ENCODE results near the gene IGF2BP3.

IGF2BP3 gene

GRCh38 chr7:23476286-23477156, 6.2 kb upstream of the IGF2BP3 start:
- Histone ChIP-seq H3K4me1 (ENCODE audit: control insufficient read depth in 1 of 2, insufficient read depth in 1 of 2, low read depth in 1 of 2, low read length in 1 of 2) (peaks cover 21 to 34% of the 10 kb centered on the region in 2 experiments), H3K27ac (no peak overlapping the region), H3K9me3 (no peaks in the 10 kb centered on the region), H3K4me3 (ENCODE audit: low read depth in 1 of 2, low read length in 1 of 2) (no peak overlapping the region), H3K36me3 (no peaks in the 10 kb centered on the region), H3K27me3 (peaks cover 100% of the 10 kb centered on the region)
- TF ChIP-seq CTCF (IDR thresholded peaks at IDR 0.05): no peak

- no peak overlapping the region for H3K4me3 ChIP-seq (ENCODE audit: low read depth in 1 of 2, low read length in 1 of 2)
- H3K27me3 ChIP-seq: peaks cover 100% of the 10 kb centered on the region
- H3K27ac ChIP-seq: no peak overlapping the region
- H3K9me3 ChIP-seq: no peaks in the 10 kb centered on the region
- peaks cover 31 to 36% of the 10 kb centered on the region in 2 experiments for H3K4me1 ChIP-seq (ENCODE audit: control insufficient read depth in 1 of 2, insufficient read depth in 1 of 2, low read depth in 1 of 2, low read length in 1 of 2)
- H3K36me3 ChIP-seq: no peaks in the 10 kb centered on the region
- TF ChIP-seq CTCF (IDR thresholded peaks at IDR 0.05): no peak
Measured at GRCh38 chr7:23475576-23475839, 5.2 kb upstream of the IGF2BP3 start.

- Histone ChIP-seq H3K27me3 (peaks cover 100% of the 10 kb centered on the region), H3K9me3 (no peaks in the 10 kb centered on the region), H3K27ac (no peak overlapping the region), H3K4me1 (ENCODE audit: control insufficient read depth in 1 of 2, insufficient read depth in 1 of 2, low read depth in 1 of 2, low read length in 1 of 2) (peaks cover 36 to 39% of the 10 kb centered on the region in 2 experiments), H3K4me3 (ENCODE audit: low read depth in 1 of 2, low read length in 1 of 2) (peak overlapping the region; percentile 77 to 93), H3K36me3 (no peaks in the 10 kb centered on the region)
- TF ChIP-seq CTCF (IDR thresholded peaks at IDR 0.05): no peak
Measured at GRCh38 chr7:23474829-23475575, 4.7 kb upstream of the IGF2BP3 start.

GRCh38 chr7:23474094-23474828, 4.0 kb upstream of the IGF2BP3 start:
- no peak for TF ChIP-seq CTCF (IDR thresholded peaks at IDR 0.05)
- Histone ChIP-seq H3K9me3 (no peaks in the 10 kb centered on the region), H3K4me3 (ENCODE audit: low read depth in 1 of 2, low read length in 1 of 2) (peak overlapping the region; percentile 77 to 93), H3K4me1 (ENCODE audit: control insufficient read depth in 1 of 2, insufficient read depth in 1 of 2, low read depth in 1 of 2, low read length in 1 of 2) (peaks cover 39 to 43% of the 10 kb centered on the region in 2 experiments), H3K27me3 (peaks cover 100% of the 10 kb centered on the region), H3K27ac (no peak overlapping the region), H3K36me3 (no peaks in the 10 kb centered on the region)

- Histone ChIP-seq H3K27me3 (peaks cover 100% of the 10 kb centered on the region), H3K36me3 (no peaks in the 10 kb centered on the region), H3K4me1 (ENCODE audit: control insufficient read depth in 1 of 2, insufficient read depth in 1 of 2, low read depth in 1 of 2, low read length in 1 of 2) (peaks cover 41 to 48% of the 10 kb centered on the region in 2 experiments), H3K9me3 (no peaks in the 10 kb centered on the region), H3K4me3 (ENCODE audit: low read depth in 1 of 2, low read length in 1 of 2) (peak overlapping the region; percentile 77 to 93), H3K27ac (no peak overlapping the region)
- no peak for TF ChIP-seq CTCF (IDR thresholded peaks at IDR 0.05)
Measured at GRCh38 chr7:23473844-23474093, 3.5 kb upstream of the IGF2BP3 start.

Data from neutrophil (primary cell).